D721Med (cell line): ENCODE data around the gene CARD14.
"Not testable (repeated sequence)": the region's sequence is repeated elsewhere in the genome, so short reads cannot be mapped to it uniquely, and the experiment has no call there.

Experiments
- DNase-seq: peaks from one replicate; pipeline ENCODE4 v3.0.0; 2011; ENCODE audit warnings: low spot score; ENCODE audit not compliant: insufficient read length
- FAIRE-seq: peaks from 2 replicates; lab custom pipeline; 2011; peaks lifted over from hg19 to GRCh38; lab: Jason Lieb, UNC
- TF ChIP-seq, protein P1 (sequence below): IDR thresholded peaks from 2 replicates; pipeline ENCODE4 v1.5.1; 2012; ENCODE audit warnings: mild to moderate bottlenecking, control low read depth; ENCODE audit not compliant: insufficient read depth; ENCODE audit errors: missing control alignments

CARD14 gene

GRCh38 chr17:80191865-80192661, 22.2 kb downstream of the CARD14 start:
- DNase-seq (no peak), FAIRE-seq (no peak)
- TF ChIP-seq, protein P1, sequence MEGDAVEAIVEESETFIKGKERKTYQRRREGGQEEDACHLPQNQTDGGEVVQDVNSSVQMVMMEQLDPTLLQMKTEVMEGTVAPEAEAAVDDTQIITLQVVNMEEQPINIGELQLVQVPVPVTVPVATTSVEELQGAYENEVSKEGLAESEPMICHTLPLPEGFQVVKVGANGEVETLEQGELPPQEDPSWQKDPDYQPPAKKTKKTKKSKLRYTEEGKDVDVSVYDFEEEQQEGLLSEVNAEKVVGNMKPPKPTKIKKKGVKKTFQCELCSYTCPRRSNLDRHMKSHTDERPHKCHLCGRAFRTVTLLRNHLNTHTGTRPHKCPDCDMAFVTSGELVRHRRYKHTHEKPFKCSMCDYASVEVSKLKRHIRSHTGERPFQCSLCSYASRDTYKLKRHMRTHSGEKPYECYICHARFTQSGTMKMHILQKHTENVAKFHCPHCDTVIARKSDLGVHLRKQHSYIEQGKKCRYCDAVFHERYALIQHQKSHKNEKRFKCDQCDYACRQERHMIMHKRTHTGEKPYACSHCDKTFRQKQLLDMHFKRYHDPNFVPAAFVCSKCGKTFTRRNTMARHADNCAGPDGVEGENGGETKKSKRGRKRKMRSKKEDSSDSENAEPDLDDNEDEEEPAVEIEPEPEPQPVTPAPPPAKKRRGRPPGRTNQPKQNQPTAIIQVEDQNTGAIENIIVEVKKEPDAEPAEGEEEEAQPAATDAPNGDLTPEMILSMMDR: no peak

DNA sequence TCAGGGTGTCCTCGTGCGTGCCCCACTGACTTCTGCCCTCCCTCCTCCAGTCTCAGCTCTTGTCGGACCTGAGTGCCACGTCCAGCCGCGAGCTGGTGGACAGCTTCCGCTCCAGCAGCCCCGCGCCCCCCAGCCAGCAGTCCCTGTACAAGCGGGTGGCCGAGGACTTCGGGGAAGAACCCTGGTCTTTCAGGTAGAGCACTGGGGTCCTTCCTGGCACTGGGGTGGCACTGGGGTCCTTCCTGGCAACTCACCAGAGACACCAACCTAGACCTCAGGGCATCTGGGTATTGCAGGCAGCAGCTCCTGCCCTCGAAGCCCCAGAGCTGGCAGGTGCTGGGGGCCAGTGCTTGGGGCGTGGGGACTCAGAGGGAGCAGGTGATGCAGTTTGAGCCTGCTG, 25.3 kb downstream of the CARD14 start:
- FAIRE-seq (no peak), DNase-seq (no peak)
- TF ChIP-seq, protein P1: no peak

- FAIRE-seq: no peak
- TF ChIP-seq, protein P1: peak; percentile 94
- DNase-seq: no peak
These were observed 26.1 kb downstream of the CARD14 start for GRCh38 chr17:80195671-80196529.

- TF ChIP-seq, protein P1: no peak
- FAIRE-seq (no peak), DNase-seq (no peak)
These were observed 26.8 kb downstream of the CARD14 start for GRCh38 chr17:80196652-80197051.

- DNase-seq: no peak
- TF ChIP-seq, protein P1: no peak
- no peak for FAIRE-seq
These were observed 28.4 kb downstream of the CARD14 start for GRCh38 chr17:80198144-80198661.

- DNase-seq, FAIRE-seq: not testable (repeated sequence)
These were observed 29.5 kb downstream of the CARD14 start for GRCh38 chr17:80199295-80199694.

GRCh38 chr17:80201446-80201845, 31.6 kb downstream of the CARD14 start:
- DNase-seq (no peak), FAIRE-seq (no peak)
- TF ChIP-seq, protein P1: no peak
